Measurements from ENCODE around the gene PFDN1.

Gene PFDN1

DNA sequence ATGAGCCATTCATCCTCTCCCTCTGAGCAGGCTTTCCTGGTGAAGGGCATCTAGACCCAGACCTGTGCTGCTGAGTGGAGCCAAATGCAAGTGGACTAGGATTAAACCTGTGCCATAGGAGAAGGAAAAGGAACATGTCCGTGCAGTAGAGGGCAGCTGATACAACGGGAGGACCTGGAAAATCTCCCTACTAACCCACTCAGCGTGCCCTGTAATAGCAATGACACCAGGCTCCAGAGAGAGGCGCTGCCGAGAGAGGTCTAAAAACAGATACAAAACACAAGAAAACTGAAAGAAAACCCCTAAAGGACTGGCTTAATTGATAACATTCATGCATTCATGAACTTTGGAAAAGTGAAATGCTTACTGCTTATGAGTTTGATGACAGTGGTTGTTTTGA, 60.8 kb downstream of the PFDN1 start:
- TF ChIP-seq, protein P1, sequence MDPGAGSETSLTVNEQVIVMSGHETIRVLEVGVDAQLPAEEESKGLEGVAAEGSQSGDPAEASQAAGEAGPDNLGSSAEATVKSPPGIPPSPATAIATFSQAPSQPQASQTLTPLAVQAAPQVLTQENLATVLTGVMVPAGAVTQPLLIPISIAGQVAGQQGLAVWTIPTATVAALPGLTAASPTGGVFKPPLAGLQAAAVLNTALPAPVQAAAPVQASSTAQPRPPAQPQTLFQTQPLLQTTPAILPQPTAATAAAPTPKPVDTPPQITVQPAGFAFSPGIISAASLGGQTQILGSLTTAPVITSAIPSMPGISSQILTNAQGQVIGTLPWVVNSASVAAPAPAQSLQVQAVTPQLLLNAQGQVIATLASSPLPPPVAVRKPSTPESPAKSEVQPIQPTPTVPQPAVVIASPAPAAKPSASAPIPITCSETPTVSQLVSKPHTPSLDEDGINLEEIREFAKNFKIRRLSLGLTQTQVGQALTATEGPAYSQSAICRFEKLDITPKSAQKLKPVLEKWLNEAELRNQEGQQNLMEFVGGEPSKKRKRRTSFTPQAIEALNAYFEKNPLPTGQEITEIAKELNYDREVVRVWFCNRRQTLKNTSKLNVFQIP (CRISPR knock-in tag; IDR thresholded peaks at IDR 0.05; ENCODE audit: borderline replicate concordance, low read depth), result no peak
- TF ChIP-seq BACH2 (CRISPR knock-in tag; IDR thresholded peaks at IDR 0.05; ENCODE audit: borderline replicate concordance), result no peak
- no peak for TF ChIP-seq ARNTL (CRISPR knock-in tag; IDR thresholded peaks at IDR 0.05; ENCODE audit: borderline replicate concordance, low read depth)
- TF ChIP-seq ZFP3 (CRISPR knock-in tag; IDR thresholded peaks at IDR 0.05), result no peak
- TF ChIP-seq CSDC2 (CRISPR knock-in tag; IDR thresholded peaks at IDR 0.05), result no peak
- TF ChIP-seq ZNF8 (CRISPR knock-in tag; IDR thresholded peaks at IDR 0.05), result no peak
- TF ChIP-seq, protein P2, sequence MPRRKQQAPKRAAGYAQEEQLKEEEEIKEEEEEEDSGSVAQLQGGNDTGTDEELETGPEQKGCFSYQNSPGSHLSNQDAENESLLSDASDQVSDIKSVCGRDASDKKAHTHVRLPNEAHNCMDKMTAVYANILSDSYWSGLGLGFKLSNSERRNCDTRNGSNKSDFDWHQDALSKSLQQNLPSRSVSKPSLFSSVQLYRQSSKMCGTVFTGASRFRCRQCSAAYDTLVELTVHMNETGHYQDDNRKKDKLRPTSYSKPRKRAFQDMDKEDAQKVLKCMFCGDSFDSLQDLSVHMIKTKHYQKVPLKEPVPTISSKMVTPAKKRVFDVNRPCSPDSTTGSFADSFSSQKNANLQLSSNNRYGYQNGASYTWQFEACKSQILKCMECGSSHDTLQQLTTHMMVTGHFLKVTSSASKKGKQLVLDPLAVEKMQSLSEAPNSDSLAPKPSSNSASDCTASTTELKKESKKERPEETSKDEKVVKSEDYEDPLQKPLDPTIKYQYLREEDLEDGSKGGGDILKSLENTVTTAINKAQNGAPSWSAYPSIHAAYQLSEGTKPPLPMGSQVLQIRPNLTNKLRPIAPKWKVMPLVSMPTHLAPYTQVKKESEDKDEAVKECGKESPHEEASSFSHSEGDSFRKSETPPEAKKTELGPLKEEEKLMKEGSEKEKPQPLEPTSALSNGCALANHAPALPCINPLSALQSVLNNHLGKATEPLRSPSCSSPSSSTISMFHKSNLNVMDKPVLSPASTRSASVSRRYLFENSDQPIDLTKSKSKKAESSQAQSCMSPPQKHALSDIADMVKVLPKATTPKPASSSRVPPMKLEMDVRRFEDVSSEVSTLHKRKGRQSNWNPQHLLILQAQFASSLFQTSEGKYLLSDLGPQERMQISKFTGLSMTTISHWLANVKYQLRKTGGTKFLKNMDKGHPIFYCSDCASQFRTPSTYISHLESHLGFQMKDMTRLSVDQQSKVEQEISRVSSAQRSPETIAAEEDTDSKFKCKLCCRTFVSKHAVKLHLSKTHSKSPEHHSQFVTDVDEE (CRISPR knock-in tag; IDR thresholded peaks at IDR 0.05), result no peak
- TF ChIP-seq ESRRG (CRISPR knock-in tag; IDR thresholded peaks at IDR 0.05), result no peak
- no peak for TF ChIP-seq PPARA (CRISPR knock-in tag; IDR thresholded peaks at IDR 0.05; ENCODE audit: borderline replicate concordance)
- no peak for TF ChIP-seq TCF4 (CRISPR knock-in tag; IDR thresholded peaks at IDR 0.05; ENCODE audit: borderline replicate concordance)
- TF ChIP-seq TOX (CRISPR knock-in tag; IDR thresholded peaks at IDR 0.05; ENCODE audit: borderline replicate concordance), result no peak
- no peak for TF ChIP-seq RARB (CRISPR knock-in tag; IDR thresholded peaks at IDR 0.05)
- TF ChIP-seq, protein P3, sequence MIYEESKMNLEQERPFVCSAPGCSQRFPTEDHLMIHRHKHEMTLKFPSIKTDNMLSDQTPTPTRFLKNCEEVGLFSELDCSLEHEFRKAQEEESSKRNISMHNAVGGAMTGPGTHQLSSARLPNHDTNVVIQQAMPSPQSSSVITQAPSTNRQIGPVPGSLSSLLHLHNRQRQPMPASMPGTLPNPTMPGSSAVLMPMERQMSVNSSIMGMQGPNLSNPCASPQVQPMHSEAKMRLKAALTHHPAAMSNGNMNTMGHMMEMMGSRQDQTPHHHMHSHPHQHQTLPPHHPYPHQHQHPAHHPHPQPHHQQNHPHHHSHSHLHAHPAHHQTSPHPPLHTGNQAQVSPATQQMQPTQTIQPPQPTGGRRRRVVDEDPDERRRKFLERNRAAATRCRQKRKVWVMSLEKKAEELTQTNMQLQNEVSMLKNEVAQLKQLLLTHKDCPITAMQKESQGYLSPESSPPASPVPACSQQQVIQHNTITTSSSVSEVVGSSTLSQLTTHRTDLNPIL (CRISPR knock-in tag; IDR thresholded peaks at IDR 0.05; ENCODE audit: low read depth), result no peak
- no peak for TF ChIP-seq ZNF565 (CRISPR knock-in tag; conservative IDR thresholded peaks at IDR 0.05; ENCODE audit: low read depth)
- no peak for TF ChIP-seq SNAI2 (CRISPR knock-in tag; IDR thresholded peaks at IDR 0.05)
- TF ChIP-seq GLIS3 (CRISPR knock-in tag; IDR thresholded peaks at IDR 0.05), result no peak
- TF ChIP-seq ZFP30 (CRISPR knock-in tag; IDR thresholded peaks at IDR 0.05), result no peak
- ATAC-seq, result 0 out of 3 replicates have a peak, but pooled peaks have one; percentile 0

DNA sequence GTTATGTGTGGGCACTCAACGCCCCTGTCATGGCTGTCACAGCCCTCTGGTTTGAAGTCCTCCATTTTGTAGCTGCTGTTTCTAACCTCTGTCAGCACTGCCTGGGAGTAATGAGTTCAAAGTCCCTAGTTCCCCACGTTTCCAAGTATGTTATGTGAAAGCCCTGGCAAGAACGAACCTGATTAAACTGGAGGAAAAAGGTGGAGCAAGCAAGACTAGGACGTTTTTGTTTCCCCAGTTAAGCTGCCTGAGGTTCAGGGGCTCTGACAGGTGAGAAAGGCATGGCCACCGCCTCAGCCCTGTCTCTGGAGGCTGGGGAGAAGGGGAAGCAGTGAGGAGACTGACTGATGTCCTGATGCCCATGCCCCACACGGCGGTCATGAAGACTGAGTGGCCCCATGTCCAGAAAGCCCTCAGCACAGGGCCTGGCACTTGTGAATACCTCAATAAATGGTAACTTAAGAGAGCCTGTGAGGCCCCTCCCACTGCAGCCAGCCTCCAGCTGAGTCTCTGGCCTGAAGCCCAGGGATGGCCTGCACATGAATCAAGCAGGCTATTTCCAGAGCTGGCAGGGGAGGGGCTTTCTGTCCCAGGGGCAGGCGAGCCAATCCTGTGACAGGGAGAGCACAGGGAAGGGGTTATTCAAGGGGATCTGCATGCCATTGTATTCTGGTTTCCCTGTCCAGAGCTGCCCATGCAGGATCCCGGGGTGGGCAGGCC, 61.8 kb downstream of the PFDN1 start:
- peak; percentile 83 for ATAC-seq
- TF ChIP-seq, protein P4, sequence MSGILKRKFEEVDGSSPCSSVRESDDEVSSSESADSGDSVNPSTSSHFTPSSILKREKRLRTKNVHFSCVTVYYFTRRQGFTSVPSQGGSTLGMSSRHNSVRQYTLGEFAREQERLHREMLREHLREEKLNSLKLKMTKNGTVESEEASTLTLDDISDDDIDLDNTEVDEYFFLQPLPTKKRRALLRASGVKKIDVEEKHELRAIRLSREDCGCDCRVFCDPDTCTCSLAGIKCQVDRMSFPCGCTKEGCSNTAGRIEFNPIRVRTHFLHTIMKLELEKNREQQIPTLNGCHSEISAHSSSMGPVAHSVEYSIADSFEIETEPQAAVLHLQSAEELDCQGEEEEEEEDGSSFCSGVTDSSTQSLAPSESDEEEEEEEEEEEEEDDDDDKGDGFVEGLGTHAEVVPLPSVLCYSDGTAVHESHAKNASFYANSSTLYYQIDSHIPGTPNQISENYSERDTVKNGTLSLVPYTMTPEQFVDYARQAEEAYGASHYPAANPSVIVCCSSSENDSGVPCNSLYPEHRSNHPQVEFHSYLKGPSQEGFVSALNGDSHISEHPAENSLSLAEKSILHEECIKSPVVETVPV (CRISPR knock-in tag; IDR thresholded peaks at IDR 0.05), result no peak
- no peak for TF ChIP-seq CSDC2 (CRISPR knock-in tag; IDR thresholded peaks at IDR 0.05)
- peak; percentile 61; the same call in 1 of the 2 replicates for TF ChIP-seq ZFP3 (CRISPR knock-in tag; IDR thresholded peaks at IDR 0.05)
- TF ChIP-seq TCF4 (CRISPR knock-in tag; IDR thresholded peaks at IDR 0.05; ENCODE audit: borderline replicate concordance), result peak; percentile 20; the same call in 1 of the 2 replicates
- TF ChIP-seq ARNTL (CRISPR knock-in tag; IDR thresholded peaks at IDR 0.05; ENCODE audit: borderline replicate concordance, low read depth), result no peak
- no peak for TF ChIP-seq GLIS3 (CRISPR knock-in tag; IDR thresholded peaks at IDR 0.05)

DNA sequence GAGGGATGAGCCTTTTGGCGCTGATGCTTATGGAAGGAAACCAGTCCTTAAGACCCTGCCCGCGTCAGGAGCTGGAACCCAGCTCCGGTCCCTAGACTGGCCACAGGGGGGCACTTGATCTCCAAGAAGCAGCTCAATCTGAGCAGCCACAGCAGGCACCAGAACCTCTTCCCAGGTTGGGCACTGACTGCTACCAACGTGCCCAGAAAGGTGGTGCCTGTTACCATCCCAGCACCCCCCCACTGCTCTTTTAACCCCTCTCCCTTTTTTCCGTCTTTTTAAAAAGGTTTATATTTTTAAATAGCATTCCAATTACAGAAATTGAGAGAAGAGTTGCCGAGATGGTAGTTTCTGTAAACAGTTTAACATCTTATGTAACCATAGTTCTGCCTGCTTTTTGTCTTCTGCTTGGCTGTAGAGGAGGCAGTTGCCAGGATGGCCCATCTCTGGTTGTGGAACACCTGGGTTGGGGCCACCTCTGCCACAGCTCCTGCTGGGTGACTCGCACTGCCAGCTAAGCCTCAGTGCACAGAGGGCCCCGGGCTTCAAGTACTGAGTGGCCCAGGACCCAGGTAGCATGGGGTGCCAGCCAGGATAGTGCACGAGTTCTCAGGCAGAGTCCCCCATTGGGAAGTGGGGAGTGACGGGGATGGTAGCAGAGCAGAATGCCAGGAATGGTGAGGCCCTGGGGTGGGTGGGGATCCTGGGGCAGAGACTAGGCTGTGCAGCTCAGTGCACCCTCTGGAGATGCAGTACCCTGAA, 62.8 kb downstream of the PFDN1 start:
- ATAC-seq, result peak; percentile 68
- TF ChIP-seq BACH2 (CRISPR knock-in tag; IDR thresholded peaks at IDR 0.05; ENCODE audit: borderline replicate concordance) (no peak), TCF4 (CRISPR knock-in tag; IDR thresholded peaks at IDR 0.05; ENCODE audit: borderline replicate concordance) (no peak), ZC3H10 (CRISPR knock-in tag; IDR thresholded peaks at IDR 0.05) (no peak), ISL1 (CRISPR knock-in tag; IDR thresholded peaks at IDR 0.05) (no peak), ZNF70 (CRISPR knock-in tag; IDR thresholded peaks at IDR 0.05) (no peak), PPARA (CRISPR knock-in tag; IDR thresholded peaks at IDR 0.05; ENCODE audit: borderline replicate concordance) (no peak)
- TF ChIP-seq, protein P3 (CRISPR knock-in tag; IDR thresholded peaks at IDR 0.05; ENCODE audit: low read depth), result no peak

Measured in SK-N-SH treated with all-trans-retinoic acid at 6 μM for 48 hours (cell line).